ENCODE data around the gene TMEM40. TPM values are rescaled to one million over a fixed set of nuclear protein-coding genes. Genes with fewer than 3 reads are reported as not detected.

TMEM40 gene
- total and polyA plus RNA-seq, 2 experiments from 2014 or later: 0.14 to 0.48 TPM

- Histone ChIP-seq H3K4me3 (no peak overlapping the region), H3F3A (replicated peaks; ENCODE audit: low read depth) (no peaks in the 10 kb centered on the region), H3K27me3 (ENCODE audit: insufficient read depth) (no peaks in the 10 kb centered on the region), H3K36me3 (ENCODE audit: insufficient read depth) (0 out of 2 replicates have a peak, but pooled peaks cover 4% of the 10 kb centered on the region), H3K9me2 (ENCODE audit: insufficient read depth) (no peaks in the 10 kb centered on the region), H3K79me2 (replicated peaks; ENCODE audit: insufficient read depth) (no peaks in the 10 kb centered on the region), H3K4me2 (no peak overlapping the region), H3K4me1 (ENCODE audit: insufficient read depth) (peaks cover 8% of the 10 kb centered on the region), H2AFZ (no peak overlapping the region), H4K20me1 (replicated peaks; ENCODE audit: insufficient read depth) (no peaks in the 10 kb centered on the region), H3K27ac (ENCODE audit: low read depth) (no peak overlapping the region)
- no peak for TF ChIP-seq ZNF331 (CRISPR knock-in tag; IDR thresholded peaks at IDR 0.05; ENCODE audit: low read depth)
- no peak for TF ChIP-seq ZNF114 (CRISPR knock-in tag; IDR thresholded peaks at IDR 0.05)
- TF ChIP-seq NANOG (IDR thresholded peaks at IDR 0.05; ENCODE audit: borderline replicate concordance): no peak
- no peak for TF ChIP-seq ETS1 (IDR thresholded peaks at IDR 0.05)
- no peak for TF ChIP-seq EZH2 (IDR thresholded peaks at IDR 0.05; ENCODE audit: low read depth, unreplicated experiment)
- no peak for TF ChIP-seq JUNB (IDR thresholded peaks at IDR 0.05; ENCODE audit: unreplicated experiment)
- TF ChIP-seq ZNF462 (CRISPR knock-in tag; IDR thresholded peaks at IDR 0.05): no peak
- no peak for TF ChIP-seq POLR2AphosphoS5 (IDR thresholded peaks at IDR 0.05; ENCODE audit: low read depth)
- no peak for TF ChIP-seq CTCF (conservative IDR thresholded peaks at IDR 0.05; ENCODE audit: low read depth in 2 of 2)
- TF ChIP-seq STAT1 (IDR thresholded peaks at IDR 0.05; ENCODE audit: unreplicated experiment): no peak
- TF ChIP-seq REST (IDR thresholded peaks at IDR 0.05; ENCODE audit: unreplicated experiment): no peak
- no peak for TF ChIP-seq CREB1 (CRISPR knock-in tag; IDR thresholded peaks at IDR 0.05; ENCODE audit: low read depth)
- TF ChIP-seq EZH2phosphoT487 (IDR thresholded peaks at IDR 0.05; ENCODE audit: unreplicated experiment): no peak
- H3K4me3 Mint-ChIP-seq: no peak overlapping the region
- no peaks in the 10 kb centered on the region for H3K9me3 Mint-ChIP-seq
- DNase-seq (ENCODE audit: low spot score): no peak
- no peak for ATAC-seq
- peaks cover 24% of the 10 kb centered on the region for H3K36me3 Mint-ChIP-seq (ENCODE audit: low read depth)
- peaks cover 15% of the 10 kb centered on the region for H3K4me1 Mint-ChIP-seq
- peaks cover 4% of the 10 kb centered on the region for H3K27me3 Mint-ChIP-seq (ENCODE audit: insufficient read depth, low read depth, poor library complexity)
- no peak overlapping the region for H3K27ac Mint-ChIP-seq
Measured at GRCh38 chr3:12807601-12808359, 48.7 kb upstream of the TMEM40 start.

All from GM23338 (cell line).